ENCODE results near the gene HOMER1. TPM values are rescaled to one million over a fixed set of nuclear protein-coding genes. Genes with fewer than 3 reads are reported as not detected.

HOMER1 gene
- total and polyA plus RNA-seq, 9 of the 15 experiments (the other 6 are each of a cell fraction or from before 2014, with no cell fraction given): 6.3 to 39.9 (median 9.9) TPM

DNA sequence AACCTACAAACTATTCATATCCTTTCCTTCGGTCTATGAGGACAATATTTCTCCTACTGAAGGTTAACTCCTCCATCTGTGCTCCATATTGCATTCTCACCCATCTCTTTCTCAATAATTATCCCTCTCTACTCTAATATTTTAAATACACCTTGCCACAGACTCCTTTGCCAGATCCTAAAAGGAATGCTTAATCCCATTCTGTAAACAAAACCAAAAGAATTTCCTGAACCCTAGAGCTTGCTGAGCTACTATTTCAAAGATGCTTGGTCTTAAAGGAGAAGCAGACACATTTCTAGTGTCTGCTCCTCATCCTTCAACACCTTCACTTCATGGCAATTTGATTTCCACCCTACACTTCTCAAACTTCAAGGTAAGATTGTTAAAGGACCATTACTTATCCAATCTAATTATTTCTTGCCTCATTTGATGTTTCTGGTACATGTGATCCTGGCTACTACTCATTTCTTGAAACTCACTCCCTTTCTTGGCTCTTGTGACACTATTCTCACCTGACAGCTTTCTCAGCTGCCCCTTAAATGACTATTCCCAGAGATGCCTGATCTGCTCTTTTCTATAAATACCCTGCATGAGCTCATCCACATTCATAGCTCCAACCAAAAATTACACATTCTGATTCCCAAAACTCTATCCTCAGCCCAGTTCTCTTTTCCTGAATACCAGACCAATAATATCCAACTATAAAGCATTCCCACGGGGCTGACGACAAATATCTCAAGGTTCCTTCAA is 20.2 kb downstream of the HOMER1 start:
- Histone ChIP-seq H3K9me1 (ENCODE audit: control insufficient read depth, insufficient read depth, low read length) (no peaks in the 10 kb centered on the region), H2AFZ (ENCODE audit: low read depth, low read length) (no peak overlapping the region), H3K4me2 (ENCODE audit: insufficient read depth, low read length) (no peak overlapping the region), H3K4me1 (replicated peaks in 1 of 2; ENCODE audit: control insufficient read depth in 2 of 2, insufficient read depth in 2 of 2, low read length in 2 of 2) (no peaks in the 10 kb centered on the region), H3K79me2 (ENCODE audit: control insufficient read depth, insufficient read depth, low read length) (peaks cover 5% of the 10 kb centered on the region; the same call in 2 of the 3 replicates), H3K27me3 (ENCODE audit: control insufficient read depth in 2 of 2, insufficient read depth in 2 of 2, low read length in 2 of 2) (no peaks in the 10 kb centered on the region), H3K9me3 (replicated peaks; ENCODE audit: control insufficient read depth, insufficient read depth, low read depth, low read length) (no peaks in the 10 kb centered on the region), H3K27ac (ENCODE audit: extremely low read depth, low read depth, low read length) (no peak overlapping the region), H3K36me3 (ENCODE audit: control insufficient read depth, insufficient read depth, low read length) (no peaks in the 10 kb centered on the region), H4K20me1 (replicated peaks; ENCODE audit: control insufficient read depth, insufficient read depth, low read length) (no peaks in the 10 kb centered on the region), H3K9ac (ENCODE audit: insufficient read depth in 1 of 2, low read depth in 2 of 2, low read length in 2 of 2) (no peak overlapping the region), H3K4me3 (no peak overlapping the region)
- TF ChIP-seq ZNF586 (CRISPR knock-in tag; conservative IDR thresholded peaks at IDR 0.05): no peak
- TF ChIP-seq ARID2 (IDR thresholded peaks at IDR 0.05): no peak
- TF ChIP-seq RBFOX2 (IDR thresholded peaks at IDR 0.05; ENCODE audit: low read depth, low read length): no peak
- TF ChIP-seq, protein P1, sequence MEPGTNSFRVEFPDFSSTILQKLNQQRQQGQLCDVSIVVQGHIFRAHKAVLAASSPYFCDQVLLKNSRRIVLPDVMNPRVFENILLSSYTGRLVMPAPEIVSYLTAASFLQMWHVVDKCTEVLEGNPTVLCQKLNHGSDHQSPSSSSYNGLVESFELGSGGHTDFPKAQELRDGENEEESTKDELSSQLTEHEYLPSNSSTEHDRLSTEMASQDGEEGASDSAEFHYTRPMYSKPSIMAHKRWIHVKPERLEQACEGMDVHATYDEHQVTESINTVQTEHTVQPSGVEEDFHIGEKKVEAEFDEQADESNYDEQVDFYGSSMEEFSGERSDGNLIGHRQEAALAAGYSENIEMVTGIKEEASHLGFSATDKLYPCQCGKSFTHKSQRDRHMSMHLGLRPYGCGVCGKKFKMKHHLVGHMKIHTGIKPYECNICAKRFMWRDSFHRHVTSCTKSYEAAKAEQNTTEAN (CRISPR knock-in tag; IDR thresholded peaks at IDR 0.05): no peak
- TF ChIP-seq ZNF134 (CRISPR knock-in tag; conservative IDR thresholded peaks at IDR 0.05): no peak
- TF ChIP-seq, protein P2, sequence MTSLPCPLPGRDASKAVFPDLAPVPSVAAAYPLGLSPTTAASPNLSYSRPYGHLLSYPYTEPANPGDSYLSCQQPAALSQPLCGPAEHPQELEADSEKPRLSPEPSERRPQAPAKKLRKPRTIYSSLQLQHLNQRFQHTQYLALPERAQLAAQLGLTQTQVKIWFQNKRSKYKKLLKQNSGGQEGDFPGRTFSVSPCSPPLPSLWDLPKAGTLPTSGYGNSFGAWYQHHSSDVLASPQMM (CRISPR knock-in tag; IDR thresholded peaks at IDR 0.05): no peak
- TF ChIP-seq RUNX1 (IDR thresholded peaks at IDR 0.05; ENCODE audit: low read depth): no peak
- TF ChIP-seq, protein P3, sequence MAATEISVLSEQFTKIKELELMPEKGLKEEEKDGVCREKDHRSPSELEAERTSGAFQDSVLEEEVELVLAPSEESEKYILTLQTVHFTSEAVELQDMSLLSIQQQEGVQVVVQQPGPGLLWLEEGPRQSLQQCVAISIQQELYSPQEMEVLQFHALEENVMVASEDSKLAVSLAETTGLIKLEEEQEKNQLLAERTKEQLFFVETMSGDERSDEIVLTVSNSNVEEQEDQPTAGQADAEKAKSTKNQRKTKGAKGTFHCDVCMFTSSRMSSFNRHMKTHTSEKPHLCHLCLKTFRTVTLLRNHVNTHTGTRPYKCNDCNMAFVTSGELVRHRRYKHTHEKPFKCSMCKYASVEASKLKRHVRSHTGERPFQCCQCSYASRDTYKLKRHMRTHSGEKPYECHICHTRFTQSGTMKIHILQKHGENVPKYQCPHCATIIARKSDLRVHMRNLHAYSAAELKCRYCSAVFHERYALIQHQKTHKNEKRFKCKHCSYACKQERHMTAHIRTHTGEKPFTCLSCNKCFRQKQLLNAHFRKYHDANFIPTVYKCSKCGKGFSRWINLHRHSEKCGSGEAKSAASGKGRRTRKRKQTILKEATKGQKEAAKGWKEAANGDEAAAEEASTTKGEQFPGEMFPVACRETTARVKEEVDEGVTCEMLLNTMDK (IDR thresholded peaks at IDR 0.05; ENCODE audit: borderline replicate concordance, insufficient read depth, low read depth, low read length, poor library complexity, severe bottlenecking): no peak
- TF ChIP-seq ZNF121 (CRISPR knock-in tag; conservative IDR thresholded peaks at IDR 0.05): no peak
- DNase-seq (ENCODE audit: extremely low read depth in 1 of 4, low spot score in 3 of 4) (no peak), FAIRE-seq (no peak), ATAC-seq (no peak)
- CTCF ChIA-PET (ENCODE audit: low intra/inter-chr PET ratio): no interaction called here
- in situ Hi-C loops (cut with MboI) (no loop called here), intact Hi-C loops (cut with micrococcal nuclease) (no loop called here)
- no TSS peak for BruUV-seq (replicated peaks)
- POLR2A ChIA-PET: interaction anchor here (0.6 to 0.7 kb wide), 2 partner anchors 15 to 19 kb away, joined by 3 read pairs; no protein-coding TSS in a partner anchor
- 81% methylated on average over 3 of the region's 3 CpGs for WGBS (ENCODE audit: insufficient coverage, low coverage, missing lambda C conversion rate)
